Measurements from ENCODE around the gene MCF2L2.
A peak's percentile ranks its signal among the peaks of the same experiment; 100 is the strongest.
"Not testable (repeated sequence)": the region's sequence is repeated elsewhere in the genome, so short reads cannot be mapped to it uniquely, and the experiment has no call there.

MCF2L2 gene

GRCh38 chr3:183233966-183234365, 194.5 kb downstream of the MCF2L2 start:
- DNase-seq (ENCODE audit: low read depth in 2 of 2), result no peak

- DNase-seq (ENCODE audit: low read depth in 2 of 2), result no peak
Measured at GRCh38 chr3:183230826-183231225, 197.6 kb downstream of the MCF2L2 start.

GRCh38 chr3:183230251-183230650, 198.2 kb downstream of the MCF2L2 start:
- not testable (repeated sequence) for DNase-seq (ENCODE audit: low read depth in 2 of 2)

- no peak for DNase-seq (ENCODE audit: low read depth in 2 of 2)
Measured at GRCh38 chr3:183229178-183229577, 199.2 kb downstream of the MCF2L2 start.

GRCh38 chr3:183227586-183227985, 200.8 kb downstream of the MCF2L2 start:
- no peak for DNase-seq (ENCODE audit: low read depth in 2 of 2)

- no peak for DNase-seq (ENCODE audit: low read depth in 2 of 2)
Measured at GRCh38 chr3:183226333-183226890, 202.0 kb downstream of the MCF2L2 start.

GRCh38 chr3:183224180-183224970, 204.0 kb downstream of the MCF2L2 start:
- no peak for DNase-seq (ENCODE audit: low read depth in 2 of 2)

GRCh38 chr3:183222631-183223235, 205.7 kb downstream of the MCF2L2 start:
- no peak for DNase-seq (ENCODE audit: low read depth in 2 of 2)

GRCh38 chr3:183220828-183221227, 207.6 kb downstream of the MCF2L2 start:
- no peak for DNase-seq (ENCODE audit: low read depth in 2 of 2)

- DNase-seq (ENCODE audit: low read depth in 2 of 2), result no peak
Measured at GRCh38 chr3:183218826-183219225, 209.6 kb downstream of the MCF2L2 start.

GRCh38 chr3:183217548-183218332, 210.7 kb downstream of the MCF2L2 start:
- DNase-seq (ENCODE audit: low read depth in 2 of 2), result no peak

GRCh38 chr3:183215591-183216202, 212.7 kb downstream of the MCF2L2 start:
- DNase-seq (ENCODE audit: low read depth in 2 of 2), result no peak

GRCh38 chr3:183214277-183214612, 214.2 kb downstream of the MCF2L2 start:
- no peak for DNase-seq (ENCODE audit: low read depth in 2 of 2)

- no peak for DNase-seq (ENCODE audit: low read depth in 2 of 2)
Measured at GRCh38 chr3:183213415-183214276, 214.8 kb downstream of the MCF2L2 start.

GRCh38 chr3:183212565-183212964, 215.9 kb downstream of the MCF2L2 start:
- no peak for DNase-seq (ENCODE audit: low read depth in 2 of 2)

- no peak for DNase-seq (ENCODE audit: low read depth in 2 of 2)
Measured at GRCh38 chr3:183212096-183212495, 216.3 kb downstream of the MCF2L2 start.

GRCh38 chr3:183211352-183211751, 217.1 kb downstream of the MCF2L2 start:
- DNase-seq (ENCODE audit: low read depth in 2 of 2), result no peak

GRCh38 chr3:183210862-183211341, 217.5 kb downstream of the MCF2L2 start:
- DNase-seq (ENCODE audit: low read depth in 2 of 2), result peak; percentile 12 to 22

- DNase-seq (ENCODE audit: low read depth in 2 of 2), result no peak
Measured at GRCh38 chr3:183210341-183210740, 218.1 kb downstream of the MCF2L2 start.

- no peak for DNase-seq (ENCODE audit: low read depth in 2 of 2)
Measured at GRCh38 chr3:183208800-183209199, 219.6 kb downstream of the MCF2L2 start.

GRCh38 chr3:183208260-183208659, 220.2 kb downstream of the MCF2L2 start:
- DNase-seq (ENCODE audit: low read depth in 2 of 2), result no peak

All from stimulated activated CD8-positive, alpha-beta memory T cell treated with anti-CD3 and anti-CD28 coated beads, Interleukin-7, amount 100 ng/mL, for 4 hours (primary cell).